ENCODE results near the gene PTGES2. TPM values are rescaled to one million over a fixed set of nuclear protein-coding genes. Genes with fewer than 3 reads are reported as not detected.

The PTGES2 gene
- total RNA-seq, 1 donor from 2014 or later = 39.8 TPM

DNA sequence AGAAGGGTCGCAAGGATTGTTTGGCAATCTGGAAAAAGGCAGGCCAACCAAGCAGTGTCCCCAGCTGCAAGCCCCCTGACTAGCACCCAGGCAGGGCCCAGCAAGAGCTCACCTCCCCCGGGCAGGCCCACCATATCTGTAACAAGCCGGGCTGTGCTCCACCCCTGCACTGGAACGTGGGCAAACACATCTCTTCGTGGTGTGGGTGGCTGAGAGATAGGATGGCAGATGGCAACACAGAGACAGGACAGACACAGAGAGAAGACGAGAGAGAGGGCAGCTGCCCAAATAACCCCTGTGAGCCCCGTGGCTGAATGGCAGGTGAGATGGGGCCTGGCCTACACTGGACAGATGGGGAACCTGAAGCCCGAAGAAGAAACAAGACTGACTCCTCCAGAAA lies 42.0 kb upstream of the PTGES2 start:
- Mint-ChIP-seq H3K9me3 (ENCODE audit: unreplicated experiment) (no peaks in the 10 kb centered on the region), H3K27me3 (ENCODE audit: unreplicated experiment) (no peaks in the 10 kb centered on the region), H3K4me3 (ENCODE audit: unreplicated experiment) (no peak overlapping the region), H3K27ac (ENCODE audit: unreplicated experiment) (no peak overlapping the region), H3K36me3 (ENCODE audit: low read depth, unreplicated experiment) (peaks cover 33% of the 10 kb centered on the region), H3K4me1 (ENCODE audit: unreplicated experiment) (no peaks in the 10 kb centered on the region)
- no peak for DNase-seq (ENCODE audit: low spot score)
- TF ChIP-seq, protein P1, sequence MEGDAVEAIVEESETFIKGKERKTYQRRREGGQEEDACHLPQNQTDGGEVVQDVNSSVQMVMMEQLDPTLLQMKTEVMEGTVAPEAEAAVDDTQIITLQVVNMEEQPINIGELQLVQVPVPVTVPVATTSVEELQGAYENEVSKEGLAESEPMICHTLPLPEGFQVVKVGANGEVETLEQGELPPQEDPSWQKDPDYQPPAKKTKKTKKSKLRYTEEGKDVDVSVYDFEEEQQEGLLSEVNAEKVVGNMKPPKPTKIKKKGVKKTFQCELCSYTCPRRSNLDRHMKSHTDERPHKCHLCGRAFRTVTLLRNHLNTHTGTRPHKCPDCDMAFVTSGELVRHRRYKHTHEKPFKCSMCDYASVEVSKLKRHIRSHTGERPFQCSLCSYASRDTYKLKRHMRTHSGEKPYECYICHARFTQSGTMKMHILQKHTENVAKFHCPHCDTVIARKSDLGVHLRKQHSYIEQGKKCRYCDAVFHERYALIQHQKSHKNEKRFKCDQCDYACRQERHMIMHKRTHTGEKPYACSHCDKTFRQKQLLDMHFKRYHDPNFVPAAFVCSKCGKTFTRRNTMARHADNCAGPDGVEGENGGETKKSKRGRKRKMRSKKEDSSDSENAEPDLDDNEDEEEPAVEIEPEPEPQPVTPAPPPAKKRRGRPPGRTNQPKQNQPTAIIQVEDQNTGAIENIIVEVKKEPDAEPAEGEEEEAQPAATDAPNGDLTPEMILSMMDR (IDR thresholded peaks at IDR 0.05; ENCODE audit: unreplicated experiment) = no peak

DNA sequence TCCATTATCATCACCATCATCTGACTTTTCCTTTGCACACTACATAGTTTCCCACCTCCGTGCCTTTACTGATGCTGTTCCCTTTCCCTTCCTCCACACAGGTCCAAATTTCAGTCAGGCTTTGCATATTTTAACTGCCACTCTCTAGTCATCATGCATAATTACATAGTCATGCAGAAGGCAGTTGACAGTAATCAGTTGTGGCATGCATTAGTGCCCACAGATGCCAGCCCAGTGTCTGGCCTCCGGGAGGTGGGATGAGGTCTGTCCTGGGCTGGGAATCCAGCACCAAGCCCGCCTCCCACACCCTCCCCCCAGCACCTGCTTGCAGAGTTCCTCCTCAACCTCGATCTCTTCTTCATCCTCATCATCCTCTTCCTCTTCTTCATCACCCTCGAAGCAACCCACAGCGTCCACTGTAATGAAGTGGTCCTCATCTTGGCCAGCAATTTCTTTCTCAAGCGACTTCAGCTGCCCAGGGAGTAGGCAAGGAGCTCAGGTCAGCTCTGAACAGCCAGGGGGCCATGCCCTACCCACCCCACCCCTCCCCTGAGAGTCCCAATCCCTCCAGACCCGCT lies 41.3 kb upstream of the PTGES2 start:
- Mint-ChIP-seq H3K4me3 (ENCODE audit: unreplicated experiment) (peak overlapping the region; percentile 56), H3K27me3 (ENCODE audit: unreplicated experiment) (no peaks in the 10 kb centered on the region), H3K9me3 (ENCODE audit: unreplicated experiment) (no peaks in the 10 kb centered on the region), H3K4me1 (ENCODE audit: unreplicated experiment) (no peaks in the 10 kb centered on the region), H3K36me3 (ENCODE audit: low read depth, unreplicated experiment) (peaks cover 33% of the 10 kb centered on the region), H3K27ac (ENCODE audit: unreplicated experiment) (no peak overlapping the region)
- TF ChIP-seq, protein P1 (IDR thresholded peaks at IDR 0.05; ENCODE audit: unreplicated experiment) = no peak
- no peak for DNase-seq (ENCODE audit: low spot score)

DNA sequence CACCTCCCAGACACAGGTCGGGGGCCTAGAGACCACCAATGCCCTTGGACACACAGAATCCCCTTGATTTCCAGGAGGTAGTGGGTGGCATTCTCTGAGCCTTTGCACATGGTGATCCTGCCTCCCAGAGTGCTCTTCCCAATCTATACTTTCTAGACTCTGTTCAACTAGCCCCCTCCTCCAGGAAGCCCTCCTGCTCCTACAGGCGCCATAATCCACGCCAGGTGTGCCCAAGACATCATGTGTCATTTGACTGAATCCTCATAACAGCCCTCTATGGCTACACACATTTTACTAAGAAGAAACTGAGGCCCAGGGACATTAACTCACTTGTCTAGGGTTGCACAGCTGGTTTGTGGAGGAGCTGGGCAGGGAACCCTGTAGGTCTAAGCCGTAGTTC lies 39.7 kb upstream of the PTGES2 start:
- H3K9me3 Mint-ChIP-seq (ENCODE audit: unreplicated experiment) = no peaks in the 10 kb centered on the region
- peaks cover 3% of the 10 kb centered on the region for H3K27me3 Mint-ChIP-seq (ENCODE audit: unreplicated experiment)
- TF ChIP-seq, protein P1 (IDR thresholded peaks at IDR 0.05; ENCODE audit: unreplicated experiment) = no peak
- H3K4me1 Mint-ChIP-seq (ENCODE audit: unreplicated experiment) = peaks cover 3% of the 10 kb centered on the region
- peaks cover 38% of the 10 kb centered on the region for H3K36me3 Mint-ChIP-seq (ENCODE audit: low read depth, unreplicated experiment)
- H3K27ac Mint-ChIP-seq (ENCODE audit: unreplicated experiment) = no peak overlapping the region
- H3K4me3 Mint-ChIP-seq (ENCODE audit: unreplicated experiment) = no peak overlapping the region
- no peak for DNase-seq (ENCODE audit: low spot score)

DNA sequence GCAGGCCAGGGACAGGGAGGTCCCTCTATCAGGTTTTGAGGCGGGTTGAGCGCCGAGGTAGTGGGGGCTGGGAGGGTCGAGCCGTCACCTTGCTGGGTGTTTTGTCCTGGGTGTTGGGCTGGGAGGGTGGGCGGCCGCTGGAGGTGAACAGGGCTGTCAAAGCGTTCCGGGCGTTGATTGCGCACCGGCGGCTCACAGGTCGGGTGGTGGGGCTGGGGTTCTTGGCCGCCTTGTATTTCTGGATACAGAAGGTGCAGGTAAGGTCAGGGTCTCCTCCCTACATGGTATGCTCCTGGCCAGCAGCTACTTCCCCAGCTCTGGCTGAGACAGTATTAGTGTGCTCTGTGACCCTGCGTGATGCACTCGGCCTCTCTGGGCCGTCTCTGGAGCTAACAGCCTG lies 38.6 kb upstream of the PTGES2 start:
- Mint-ChIP-seq H3K27me3 (ENCODE audit: unreplicated experiment) (peaks cover 3% of the 10 kb centered on the region), H3K9me3 (ENCODE audit: unreplicated experiment) (no peaks in the 10 kb centered on the region), H3K4me1 (ENCODE audit: unreplicated experiment) (peaks cover 4% of the 10 kb centered on the region), H3K36me3 (ENCODE audit: low read depth, unreplicated experiment) (peaks cover 40% of the 10 kb centered on the region), H3K27ac (ENCODE audit: unreplicated experiment) (no peak overlapping the region), H3K4me3 (ENCODE audit: unreplicated experiment) (no peak overlapping the region)
- DNase-seq (ENCODE audit: low spot score) = no peak
- TF ChIP-seq, protein P1 (IDR thresholded peaks at IDR 0.05; ENCODE audit: unreplicated experiment) = no peak

DNA sequence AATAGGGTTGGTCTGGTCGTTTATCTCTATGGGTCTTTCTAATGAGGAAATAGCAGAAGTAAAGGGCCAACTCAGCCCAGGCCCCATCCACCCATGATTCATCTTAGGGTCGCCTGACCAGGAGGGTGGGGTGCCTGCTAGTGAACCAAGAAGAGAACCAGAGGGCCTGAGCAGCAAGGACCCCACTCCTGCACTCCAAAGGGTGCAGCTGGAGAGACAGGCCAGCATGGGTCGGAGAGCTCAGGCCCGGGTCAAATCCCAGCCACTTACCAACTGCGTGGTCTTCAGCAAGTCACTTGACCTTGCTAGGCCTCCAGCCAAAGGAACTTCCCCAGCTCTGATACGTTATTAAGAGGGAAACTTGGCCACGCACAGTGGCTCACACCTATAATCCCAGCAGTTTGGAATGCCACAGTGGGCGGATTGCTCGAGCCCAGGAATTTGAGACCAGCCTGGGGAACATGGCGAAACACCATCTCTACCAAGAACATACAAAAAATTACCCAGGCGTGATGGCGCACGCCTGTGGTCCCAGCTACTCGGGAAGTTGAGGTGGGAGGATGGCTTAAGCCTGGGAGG lies 36.9 kb upstream of the PTGES2 start:
- peaks cover 4% of the 10 kb centered on the region for H3K4me1 Mint-ChIP-seq (ENCODE audit: unreplicated experiment)
- H3K4me3 Mint-ChIP-seq (ENCODE audit: unreplicated experiment) = no peak overlapping the region
- no peak for DNase-seq (ENCODE audit: low spot score)
- no peaks in the 10 kb centered on the region for H3K9me3 Mint-ChIP-seq (ENCODE audit: unreplicated experiment)
- H3K36me3 Mint-ChIP-seq (ENCODE audit: low read depth, unreplicated experiment) = peaks cover 30% of the 10 kb centered on the region
- TF ChIP-seq, protein P1 (IDR thresholded peaks at IDR 0.05; ENCODE audit: unreplicated experiment) = no peak
- H3K27me3 Mint-ChIP-seq (ENCODE audit: unreplicated experiment) = peaks cover 4% of the 10 kb centered on the region
- H3K27ac Mint-ChIP-seq (ENCODE audit: unreplicated experiment) = no peak overlapping the region

All from endothelial cell (in vitro differentiated cells).